A549 (cell line): ENCODE data around the gene TIMP3.

Source experiments
- CTCF ChIP-seq: fragments of >200 bp; sonication (Bioruptor Twin); formaldehyde crosslinking; IDR thresholded peaks from 3 replicates; pipeline ENCODE4 v1.5.1; 2016
- FOXS1 ChIP-seq: fragments of 250-450 bp; sonication (Bioruptor Pico); IDR thresholded peaks from 2 replicates; pipeline ENCODE4 v1.5.0; 2020; ENCODE audit warnings: mild to moderate bottlenecking, moderate library complexity
- MAFK ChIP-seq: fragments of 450-650 bp; IDR thresholded peaks from 2 replicates; pipeline ENCODE4 v1.6.1; 2014; ENCODE audit not compliant: partially characterized antibody
- RARB ChIP-seq: fragments of 250-450 bp; sonication (Bioruptor Pico); IDR thresholded peaks from 2 replicates; pipeline ENCODE4 v1.8.0; 2021; ENCODE audit warnings: mild to moderate bottlenecking, moderate library complexity
- RCOR1 ChIP-seq: fragments of 150-350 bp; IDR thresholded peaks from 2 replicates; pipeline ENCODE4 v1.6.1; 2014; ENCODE audit warnings: antibody characterized with exemption, low read length, low read depth
- REST ChIP-seq: fragments of 200-600 bp; sonication (generic); IDR thresholded peaks from 2 replicates; pipeline ENCODE4 v1.6.1; 2016; ENCODE audit warnings: antibody characterized with exemption, mild to moderate bottlenecking, moderate library complexity
- RFX5 ChIP-seq: fragments of 450-650 bp; IDR thresholded peaks from 2 replicates; pipeline ENCODE4 v1.7.1; 2014; ENCODE audit warnings: antibody characterized with exemption, mild to moderate bottlenecking, moderate library complexity
- TFCP2L1 ChIP-seq: fragments of 250-450 bp; sonication (Bioruptor Pico); IDR thresholded peaks from 2 replicates; pipeline ENCODE4 v1.5.0; 2021; ENCODE audit warnings: mild to moderate bottlenecking
- TP53 ChIP-seq: fragments of 250-450 bp; sonication (Bioruptor Pico); IDR thresholded peaks from 2 replicates; pipeline ENCODE4 v1.5.0; 2021; ENCODE audit warnings: mild to moderate bottlenecking, moderate library complexity

- TF ChIP-seq RCOR1 = no peak
- TF ChIP-seq CTCF = no peak
- TF ChIP-seq RARB (CRISPR knock-in tag) = no peak
- no peak for TF ChIP-seq TP53 (CRISPR knock-in tag)
- TF ChIP-seq FOXS1 (CRISPR knock-in tag) = no peak
- no peak for TF ChIP-seq REST
- no peak for TF ChIP-seq RFX5
- TF ChIP-seq TFCP2L1 (CRISPR knock-in tag) = no peak
- TF ChIP-seq MAFK = no peak
Observed at GRCh38 chr22:32831584-32831983, 30.1 kb downstream of the TIMP3 start.
